IPS DF 4.7 (cell line): ENCODE measurements around the gene PAM.

Experiments used
- DNase-seq: peaks from one replicate; pipeline ENCODE4 v3.0.0-alpha.2; 2013; ENCODE audit warnings: low spot score; ENCODE audit errors: extremely low read depth

Gene PAM

GRCh38 chr5:102754767-102755431, at the start of gene PAM:
Gene PAM (plus strand): TSS chr5:102755305. CDS start chr5:102866196, 110,891 bp downstream.
- DNase-seq, result no peak

GRCh38 chr5:102711525-102712385, 43.4 kb upstream of the PAM start:
- DNase-seq, result no peak

DNA sequence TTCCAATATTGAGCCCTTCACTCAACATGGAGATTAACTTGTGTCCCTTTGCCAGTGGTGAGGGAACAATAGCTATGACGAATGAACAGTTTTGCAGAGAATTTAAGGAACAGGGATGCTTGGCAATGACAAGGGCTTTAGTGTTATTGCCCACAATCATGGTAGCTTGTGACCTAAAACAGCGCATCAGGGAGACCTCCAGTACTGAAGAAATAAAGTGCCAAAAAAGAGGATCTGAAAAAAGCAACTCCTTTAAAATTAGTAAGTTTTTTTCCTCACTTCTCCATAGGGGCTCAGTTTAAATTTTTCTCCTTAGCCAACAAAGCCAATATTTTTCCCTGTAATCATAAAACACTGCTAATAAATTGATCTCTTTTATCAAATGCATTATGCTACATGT, 41.8 kb upstream of the PAM start:
- DNase-seq, result no peak

- no peak for DNase-seq
Observed at GRCh38 chr5:102713682-102714231, 41.3 kb upstream of the PAM start.

DNA sequence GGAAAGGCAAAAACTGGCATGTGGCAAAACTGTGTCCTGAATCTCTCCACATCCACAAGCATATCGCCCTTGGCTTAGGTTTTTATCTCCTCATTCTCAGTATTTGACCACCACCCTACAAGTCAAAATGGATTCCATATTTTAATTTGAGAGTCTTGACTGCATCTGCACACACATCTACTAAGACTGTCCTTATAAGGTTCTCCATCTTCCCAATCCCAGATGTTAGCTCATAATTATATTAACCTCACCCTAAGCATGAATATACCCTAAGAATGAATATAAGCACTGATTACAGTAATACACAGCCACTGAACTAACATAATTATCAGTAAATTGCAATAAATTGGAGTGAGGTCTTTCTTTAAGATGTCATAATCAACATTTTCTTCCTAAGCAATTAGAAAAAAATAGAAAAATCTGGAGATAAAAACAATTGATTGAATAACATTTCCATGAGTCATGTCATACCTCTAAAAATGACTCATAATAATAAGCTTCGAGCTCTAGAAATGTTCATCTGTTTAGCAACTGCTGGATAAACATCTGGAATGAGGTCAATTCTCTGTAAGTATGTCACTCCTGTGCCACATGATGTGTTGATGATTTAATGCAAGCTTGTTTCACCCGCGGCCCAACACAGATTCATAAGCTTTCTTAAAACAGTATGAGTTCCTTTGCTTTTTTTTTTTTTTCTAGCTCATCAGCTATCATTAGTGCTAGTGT, 39.9 kb upstream of the PAM start:
- no peak for DNase-seq

GRCh38 chr5:102716017-102716416, 39.1 kb upstream of the PAM start:
- no peak for DNase-seq

- no peak for DNase-seq
Observed at GRCh38 chr5:102718819-102719218, 36.3 kb upstream of the PAM start.

GRCh38 chr5:102719886-102720285, 35.2 kb upstream of the PAM start:
- no peak for DNase-seq

- no peak for DNase-seq
Observed at GRCh38 chr5:102720969-102721368, 34.1 kb upstream of the PAM start.

GRCh38 chr5:102722931-102723330, 32.2 kb upstream of the PAM start:
- DNase-seq, result no peak

DNA sequence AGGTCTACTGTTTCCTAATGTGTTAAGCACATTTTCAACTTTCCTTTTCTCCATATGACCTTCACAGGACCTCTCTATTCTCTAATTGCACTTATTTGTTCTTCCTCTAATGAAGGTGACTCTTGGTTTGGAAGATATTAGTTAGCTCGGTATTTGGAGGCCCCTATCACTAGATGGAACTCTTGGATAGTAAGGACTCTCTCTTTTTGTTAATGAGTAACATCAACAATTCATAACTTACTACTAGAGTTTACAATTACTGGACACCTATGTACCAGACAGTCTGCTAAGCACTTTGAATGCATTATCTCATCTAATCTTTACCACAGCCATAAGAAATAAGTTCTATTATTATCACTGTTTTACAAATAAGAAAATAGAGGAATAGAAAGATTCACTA, 23.4 kb upstream of the PAM start:
- DNase-seq, result no peak

- DNase-seq, result no peak
Observed at GRCh38 chr5:102733534-102733933, 21.6 kb upstream of the PAM start.

DNA sequence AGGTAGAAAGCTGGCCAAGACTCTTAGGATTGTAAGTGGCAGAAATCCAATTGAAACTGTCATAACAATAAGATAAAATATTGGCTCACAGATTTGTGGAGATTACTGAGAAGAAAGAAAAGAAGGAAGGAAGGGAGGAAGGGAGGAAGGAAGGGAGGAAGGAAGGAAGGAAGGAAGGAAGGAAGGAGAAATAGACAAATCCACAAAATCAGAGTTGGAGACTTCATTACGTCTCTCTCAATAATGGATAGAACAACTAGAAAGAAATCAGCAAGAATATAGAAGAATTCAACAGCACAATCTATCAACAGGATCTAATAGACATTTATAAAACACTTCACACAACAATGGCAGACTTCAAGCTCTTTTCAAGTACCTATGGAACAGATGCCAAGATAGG, 17.9 kb upstream of the PAM start:
- no peak for DNase-seq

GRCh38 chr5:102737805-102738469, 17.2 kb upstream of the PAM start:
- no peak for DNase-seq

DNA sequence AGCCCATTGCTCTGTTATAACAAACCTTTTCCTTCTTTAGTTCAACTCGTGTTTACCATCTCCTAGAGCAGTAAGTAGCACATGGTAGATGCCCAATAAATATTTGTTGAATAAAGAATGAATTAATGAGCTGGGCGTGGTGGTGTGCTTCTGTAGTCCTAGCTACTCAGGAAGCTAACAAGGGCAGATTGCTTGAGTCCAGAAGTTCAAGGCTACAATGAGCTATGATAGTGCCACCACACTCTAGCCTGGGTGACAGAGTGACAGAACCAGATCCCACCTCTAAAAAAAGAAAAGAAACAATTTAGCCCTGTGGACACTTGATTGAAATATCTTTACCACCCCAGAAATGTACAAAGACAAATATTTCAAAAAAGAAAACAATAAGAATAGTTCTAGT, 14.6 kb upstream of the PAM start:
- no peak for DNase-seq

GRCh38 chr5:102742215-102742614, 12.9 kb upstream of the PAM start:
- no peak for DNase-seq

GRCh38 chr5:102743900-102744299, 11.2 kb upstream of the PAM start:
- DNase-seq, result no peak

DNA sequence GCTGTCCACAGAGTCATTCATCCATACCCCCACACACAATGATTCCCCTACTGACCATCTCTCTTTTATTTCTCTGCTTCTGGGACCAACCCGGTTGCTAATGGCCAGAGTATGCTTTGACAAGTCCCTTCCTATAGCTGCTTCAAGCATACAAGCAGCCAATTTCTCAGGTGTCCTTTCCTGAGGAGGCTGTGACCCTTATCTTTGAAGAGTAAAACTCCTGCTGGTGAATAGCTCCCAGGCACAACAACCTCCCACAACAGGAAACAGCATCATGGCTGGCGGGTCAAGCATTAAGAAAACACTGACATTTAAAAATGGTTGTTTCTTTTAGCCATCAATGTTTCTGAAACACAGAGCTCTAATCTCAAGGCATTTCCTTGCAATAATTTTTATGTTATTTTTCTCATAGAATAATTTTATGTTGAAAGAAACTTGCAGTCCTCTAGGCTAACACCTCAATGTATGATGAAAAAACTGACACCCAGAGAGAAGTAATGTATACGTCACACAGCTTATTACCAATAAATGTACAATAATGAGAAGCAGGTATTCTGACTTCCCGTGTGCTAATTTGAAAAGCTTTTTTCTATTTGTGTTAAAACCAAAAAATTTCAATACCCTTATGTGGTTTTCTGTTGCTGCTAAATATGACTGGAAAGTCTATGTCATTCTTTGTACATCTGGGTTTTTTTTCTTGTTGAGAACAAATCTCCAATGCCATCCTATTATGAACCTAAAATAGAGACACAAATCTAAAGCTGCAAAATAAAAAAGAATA, 7.5 kb upstream of the PAM start:
- DNase-seq, result no peak

DNA sequence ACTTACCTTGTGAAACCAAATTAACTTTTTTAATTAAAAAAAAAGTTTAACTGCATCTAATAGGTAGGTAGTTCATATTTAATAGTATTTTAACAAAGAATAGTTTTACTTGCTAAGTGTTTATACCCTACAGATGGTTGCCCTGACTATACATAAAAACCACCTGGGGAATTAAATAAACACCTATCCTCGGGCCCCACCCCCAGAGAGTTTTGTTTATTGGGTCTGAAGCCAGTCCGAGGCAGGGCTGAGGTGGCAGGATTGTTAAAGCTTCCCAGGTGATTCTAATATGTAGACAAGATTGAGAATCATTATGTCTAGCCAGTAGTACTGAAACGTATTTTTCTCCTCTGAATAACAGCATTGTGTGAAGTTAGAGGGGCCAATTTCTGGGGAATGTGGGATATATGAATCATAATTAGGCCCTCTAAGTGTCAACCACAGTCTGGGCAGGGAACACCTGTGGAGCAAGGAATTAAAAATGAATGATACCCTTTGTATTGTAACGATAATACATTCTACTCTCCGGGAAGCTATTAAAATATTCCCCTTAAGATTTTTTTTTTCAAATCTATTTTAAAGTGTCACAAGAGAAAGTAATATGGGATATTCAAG, 5.6 kb upstream of the PAM start:
- no peak for DNase-seq

GRCh38 chr5:102750151-102750834, 4.8 kb upstream of the PAM start:
- no peak for DNase-seq
